GM23338 (cell line): ENCODE results near the gene POLR3A. TPM values are rescaled to one million over a fixed set of nuclear protein-coding genes. Genes with fewer than 3 reads are reported as not detected.

Source experiments
- ATAC-seq: fragments of 200-7000 bp; cut with Tn5 transposase; 3 replicates; pipeline ENCODE4 v1.9.1; 2020
- DNase-seq: peaks from one replicate; pipeline ENCODE4 v3.0.0-alpha.2; 2015; ENCODE audit warnings: low spot score
- H2AFZ ChIP-seq: fragments of 200-600 bp; sonication (generic); 2 replicates; pipeline ENCODE4 v1.8.0; 2016; ENCODE audit warnings: antibody characterized with exemption, mild to moderate bottlenecking, moderate library complexity
- H3F3A ChIP-seq: fragments of 200-600 bp; sonication (generic); replicated peaks from 2 replicates; pipeline ENCODE4 v1.8.0; 2017; ENCODE audit warnings: antibody characterized with exemption, mixed run types, low read depth
- H3K27ac ChIP-seq: fragments of 200-600 bp; sonication (generic); 2 replicates; pipeline ENCODE4 v1.6.1; 2016; ENCODE audit warnings: low read depth
- H3K27me3 ChIP-seq: fragments of 200-600 bp; sonication (generic); 2 replicates; pipeline ENCODE4 v1.8.0; 2016; ENCODE audit warnings: mild to moderate bottlenecking, mixed run types, moderate library complexity; ENCODE audit not compliant: insufficient read depth
- H3K36me3 ChIP-seq: fragments of 200-600 bp; sonication (generic); 2 replicates; pipeline ENCODE4 v1.8.0; 2016; ENCODE audit warnings: mild to moderate bottlenecking; ENCODE audit not compliant: insufficient read depth
- H3K4me1 ChIP-seq: fragments of 200-600 bp; sonication (generic); 2 replicates; pipeline ENCODE4 v1.8.0; 2016; ENCODE audit warnings: mild to moderate bottlenecking, moderate library complexity; ENCODE audit not compliant: insufficient read depth
- H3K4me2 ChIP-seq: fragments of 200-600 bp; sonication (generic); 2 replicates; pipeline ENCODE4 v1.7.1; 2017; ENCODE audit warnings: mixed run types
- H3K4me3 ChIP-seq: fragments of 200-600 bp; sonication (generic); 2 replicates; pipeline ENCODE4 v1.6.1; 2016; ENCODE audit warnings: mixed run types
- H3K79me2 ChIP-seq: fragments of 200-600 bp; sonication (generic); replicated peaks from 2 replicates; pipeline ENCODE4 v1.8.0; 2017; ENCODE audit warnings: mild to moderate bottlenecking; ENCODE audit not compliant: insufficient read depth
- H3K9me2 ChIP-seq: fragments of 200-600 bp; sonication (generic); 2 replicates; pipeline ENCODE4 v1.8.0; 2017; ENCODE audit not compliant: insufficient read depth
- H4K20me1 ChIP-seq: fragments of 200-600 bp; sonication (generic); replicated peaks from 2 replicates; pipeline ENCODE4 v1.8.0; 2017; ENCODE audit warnings: mild to moderate bottlenecking; ENCODE audit not compliant: insufficient read depth
- H3K27ac Mint-ChIP-seq: 2 replicates; pipeline ENCODE4 v1.8.0; 2020; ENCODE audit warnings: inconsistent platforms, mild to moderate bottlenecking, moderate library complexity, mixed read lengths
- H3K27me3 Mint-ChIP-seq: 3 replicates; pipeline ENCODE4 v1.8.0; 2022; ENCODE audit warnings: low read depth, mild to moderate bottlenecking, moderate library complexity, mixed read lengths, inconsistent platforms; ENCODE audit not compliant: insufficient read depth, poor library complexity
- H3K36me3 Mint-ChIP-seq: 3 replicates; pipeline ENCODE4 v1.8.0; 2021; ENCODE audit warnings: low read depth, mild to moderate bottlenecking, inconsistent platforms, moderate library complexity, mixed read lengths
- H3K4me1 Mint-ChIP-seq: 3 replicates; pipeline ENCODE4 v1.8.0; 2020; ENCODE audit warnings: mild to moderate bottlenecking, inconsistent platforms, mixed read lengths
- H3K4me3 Mint-ChIP-seq: 3 replicates; pipeline ENCODE4 v1.8.0; 2021; ENCODE audit warnings: moderate library complexity, mild to moderate bottlenecking, inconsistent platforms, mixed read lengths
- H3K9me3 Mint-ChIP-seq: 3 replicates; pipeline ENCODE4 v1.8.0; 2020; ENCODE audit warnings: moderate library complexity, mild to moderate bottlenecking, inconsistent platforms, mixed read lengths
- CREB1 ChIP-seq: fragments of 250-450 bp; sonication (Bioruptor Pico); IDR thresholded peaks from 2 replicates; pipeline ENCODE4 v1.5.0; 2020; ENCODE audit warnings: low read depth, mild to moderate bottlenecking, moderate library complexity
- EZH2 ChIP-seq: fragments of 200-600 bp; sonication (generic); IDR thresholded peaks from one replicate; pipeline ENCODE4 v1.8.0; 2017; ENCODE audit warnings: antibody characterized with exemption, mild to moderate bottlenecking, low read depth; ENCODE audit not compliant: unreplicated experiment
- JUNB ChIP-seq: IDR thresholded peaks from one replicate; pipeline ENCODE4 v1.6.1; 2016; ENCODE audit warnings: antibody characterized with exemption; ENCODE audit not compliant: unreplicated experiment
- NANOG ChIP-seq: IDR thresholded peaks from 2 replicates; pipeline ENCODE4 v1.6.1; 2016; ENCODE audit warnings: antibody characterized with exemption, borderline replicate concordance
- POLR2AphosphoS5 ChIP-seq: IDR thresholded peaks from 2 replicates; pipeline ENCODE4 v1.6.1; 2016; ENCODE audit warnings: antibody characterized with exemption, low read depth
- REST ChIP-seq: IDR thresholded peaks from one replicate; pipeline ENCODE4 v1.6.1; 2018; ENCODE audit warnings: antibody characterized with exemption; ENCODE audit not compliant: unreplicated experiment
- STAT1 ChIP-seq: IDR thresholded peaks from one replicate; pipeline ENCODE4 v1.6.1; 2016; ENCODE audit warnings: antibody characterized with exemption; ENCODE audit not compliant: unreplicated experiment
- ZNF331 ChIP-seq: fragments of 250-450 bp; sonication (Bioruptor Pico); IDR thresholded peaks from 2 replicates; pipeline ENCODE4 v1.5.0; 2020; ENCODE audit warnings: low read depth, mild to moderate bottlenecking, moderate library complexity
- ZNF462 ChIP-seq: fragments of 250-450 bp; sonication (Bioruptor Pico); IDR thresholded peaks from 2 replicates; pipeline ENCODE4 v1.5.0; 2020; ENCODE audit warnings: mild to moderate bottlenecking, moderate library complexity
- polyA plus RNA-seq: library from polyadenylated mRNA; unstranded; fragments of >200 nt; fragmentation: Nextera tagmentation; extraction: Ambion mirVana; gene quantifications from 2 replicates; pipeline ENCODE4 v1.2.1, GENCODE V29; 2016
- total RNA-seq: library from RNA; depleted of rRNA; stranded (reverse); fragments of >200 nt; shearing (Covaris generic); gene quantifications from 2 replicates; pipeline ENCODE4 v1.2.3, GENCODE V29; 2014
- TF ChIP-seq, protein P1 (sequence below), 2 experiments: fragments of 200-600 bp in 1 of 2; sonication (generic) in 1 of 2; conservative IDR thresholded peaks; 2 replicates each; pipeline versions ENCODE4 v1.5.1 to v1.6.1; 2016 to 2017; ENCODE audit warnings: antibody characterized with exemption in 2 of 2, low read depth in 2 of 2, mild to moderate bottlenecking in 2 of 2, moderate library complexity in 1 of 2
- TF ChIP-seq, protein P2 (sequence below): IDR thresholded peaks from 2 replicates; pipeline ENCODE4 v1.6.1; 2016; ENCODE audit warnings: antibody characterized with exemption

The POLR3A gene
- total and polyA plus RNA-seq, 2 experiments from 2014 or later: 11.6 to 35.5 TPM

DNA sequence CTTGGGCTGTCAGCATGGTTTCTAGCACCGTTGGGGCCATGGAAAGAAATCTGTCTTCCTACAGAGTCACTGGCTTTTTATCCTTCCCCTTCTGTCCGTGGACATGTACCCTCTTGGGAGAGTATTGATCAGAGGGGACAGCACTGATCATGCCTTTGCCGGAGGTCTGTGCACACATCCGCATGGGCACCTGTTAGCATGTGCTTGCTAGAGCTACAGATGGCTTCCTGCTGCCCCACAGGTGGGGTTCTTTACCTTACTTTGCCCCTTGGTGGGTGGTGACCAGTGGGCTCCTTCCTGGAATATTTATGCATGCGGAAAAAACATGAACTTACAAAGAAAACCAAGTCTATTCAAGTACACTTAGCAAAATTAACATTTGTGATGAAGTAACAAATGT, 29.2 kb upstream of the POLR3A start (continued):
- TF ChIP-seq REST: no peak

DNA sequence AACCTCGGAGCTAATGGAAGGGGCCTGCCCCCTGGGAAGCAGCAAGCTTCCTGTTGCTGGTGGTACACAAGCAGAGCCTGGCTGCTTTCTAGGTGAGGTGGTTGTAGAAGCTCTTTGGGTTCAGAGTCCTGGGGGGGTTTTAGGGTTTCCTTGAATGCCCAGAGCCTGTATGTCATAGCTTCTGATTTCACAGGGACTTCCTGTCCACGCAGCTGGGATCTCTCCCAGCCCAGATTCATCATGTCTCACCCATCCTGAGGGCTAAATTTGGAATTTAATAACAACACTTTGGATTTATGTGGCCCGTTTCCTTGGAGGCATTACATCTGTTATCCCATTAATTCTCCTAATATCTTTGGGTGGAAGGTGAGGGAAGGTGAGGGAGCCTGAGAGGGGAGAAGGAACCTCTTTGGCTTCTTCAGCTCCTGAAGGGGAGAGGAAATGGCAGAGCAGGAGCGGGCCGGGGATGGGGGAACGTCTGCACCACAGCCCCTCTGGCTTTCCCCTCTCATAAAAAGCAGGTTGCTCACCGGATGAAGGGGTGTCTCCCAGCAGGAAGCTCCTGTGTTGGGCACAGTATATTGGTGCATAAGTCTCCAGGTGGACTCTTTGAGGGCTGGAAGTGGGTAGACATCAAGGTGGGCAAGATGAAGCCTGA, 24.0 kb upstream of the POLR3A start:
- Histone ChIP-seq H3F3A (no peaks in the 10 kb centered on the region), H3K4me1 (no peaks in the 10 kb centered on the region), H3K4me3 (no peak overlapping the region), H3K79me2 (no peaks in the 10 kb centered on the region), H4K20me1 (no peaks in the 10 kb centered on the region), H3K36me3 (no peaks in the 10 kb centered on the region), H3K4me2 (no peak overlapping the region), H3K27ac (no peak overlapping the region), H3K27me3 (no peaks in the 10 kb centered on the region), H3K9me2 (no peaks in the 10 kb centered on the region), H2AFZ (no peak overlapping the region)
- Mint-ChIP-seq H3K4me1 (peaks cover 13% of the 10 kb centered on the region; the same call in 1 of the 3 replicates), H3K9me3 (no peaks in the 10 kb centered on the region; the same call in 2 of the 3 replicates), H3K36me3 (peaks cover 8% of the 10 kb centered on the region; the same call in 2 of the 3 replicates), H3K27ac (no peak overlapping the region), H3K27me3 (peaks cover 6% of the 10 kb centered on the region), H3K4me3 (no peak overlapping the region)
- ATAC-seq (no peak), DNase-seq (no peak)
- no peak for TF ChIP-seq STAT1
- TF ChIP-seq ZNF462 (CRISPR knock-in tag): no peak
- no peak for TF ChIP-seq JUNB
- TF ChIP-seq NANOG: no peak
- TF ChIP-seq, protein P1, sequence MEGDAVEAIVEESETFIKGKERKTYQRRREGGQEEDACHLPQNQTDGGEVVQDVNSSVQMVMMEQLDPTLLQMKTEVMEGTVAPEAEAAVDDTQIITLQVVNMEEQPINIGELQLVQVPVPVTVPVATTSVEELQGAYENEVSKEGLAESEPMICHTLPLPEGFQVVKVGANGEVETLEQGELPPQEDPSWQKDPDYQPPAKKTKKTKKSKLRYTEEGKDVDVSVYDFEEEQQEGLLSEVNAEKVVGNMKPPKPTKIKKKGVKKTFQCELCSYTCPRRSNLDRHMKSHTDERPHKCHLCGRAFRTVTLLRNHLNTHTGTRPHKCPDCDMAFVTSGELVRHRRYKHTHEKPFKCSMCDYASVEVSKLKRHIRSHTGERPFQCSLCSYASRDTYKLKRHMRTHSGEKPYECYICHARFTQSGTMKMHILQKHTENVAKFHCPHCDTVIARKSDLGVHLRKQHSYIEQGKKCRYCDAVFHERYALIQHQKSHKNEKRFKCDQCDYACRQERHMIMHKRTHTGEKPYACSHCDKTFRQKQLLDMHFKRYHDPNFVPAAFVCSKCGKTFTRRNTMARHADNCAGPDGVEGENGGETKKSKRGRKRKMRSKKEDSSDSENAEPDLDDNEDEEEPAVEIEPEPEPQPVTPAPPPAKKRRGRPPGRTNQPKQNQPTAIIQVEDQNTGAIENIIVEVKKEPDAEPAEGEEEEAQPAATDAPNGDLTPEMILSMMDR (conservative IDR thresholded peaks at IDR 0.05; ENCODE audit: low read depth in 2 of 2): no peak
- no peak for TF ChIP-seq ZNF331 (CRISPR knock-in tag)
- TF ChIP-seq EZH2: no peak
- TF ChIP-seq CREB1 (CRISPR knock-in tag): no peak
- TF ChIP-seq, protein P2, sequence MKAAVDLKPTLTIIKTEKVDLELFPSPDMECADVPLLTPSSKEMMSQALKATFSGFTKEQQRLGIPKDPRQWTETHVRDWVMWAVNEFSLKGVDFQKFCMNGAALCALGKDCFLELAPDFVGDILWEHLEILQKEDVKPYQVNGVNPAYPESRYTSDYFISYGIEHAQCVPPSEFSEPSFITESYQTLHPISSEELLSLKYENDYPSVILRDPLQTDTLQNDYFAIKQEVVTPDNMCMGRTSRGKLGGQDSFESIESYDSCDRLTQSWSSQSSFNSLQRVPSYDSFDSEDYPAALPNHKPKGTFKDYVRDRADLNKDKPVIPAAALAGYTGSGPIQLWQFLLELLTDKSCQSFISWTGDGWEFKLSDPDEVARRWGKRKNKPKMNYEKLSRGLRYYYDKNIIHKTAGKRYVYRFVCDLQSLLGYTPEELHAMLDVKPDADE: no peak
- TF ChIP-seq POLR2AphosphoS5: no peak
